HEK293T (cell line): Measurements from ENCODE around the gene AP3D1.

ENCODE experiments used
- CTCF ChIA-PET: fragments of 350-600 bp; formaldehyde crosslinking; extraction: SDS; loops from one replicate; lab custom pipeline; 2021; ENCODE audit warnings: antibody characterized with exemption, inconsistent platforms; lab: Yijun Ruan, JAX
- POLR2A ChIA-PET: fragments of 350-600 bp; formaldehyde crosslinking; extraction: SDS; loops from one replicate; lab custom pipeline; 2020; ENCODE audit warnings: antibody characterized with exemption, inconsistent platforms; lab: Yijun Ruan, JAX
- DNase-seq: peaks from one replicate; pipeline ENCODE4 v3.0.0; 2012; ENCODE audit warnings: mixed read lengths; ENCODE audit errors: extremely low spot score
- ARNT ChIP-seq: fragments of 450-650 bp; IDR thresholded peaks from 2 replicates; pipeline ENCODE4 v1.6.1; 2017; ENCODE audit warnings: mild to moderate bottlenecking
- FOXA1 ChIP-seq: fragments of 450-650 bp; IDR thresholded peaks from 2 replicates; pipeline ENCODE4 v1.6.1; 2016; ENCODE audit warnings: mild to moderate bottlenecking
- FOXK2 ChIP-seq: fragments of 450-650 bp; IDR thresholded peaks from 2 replicates; pipeline ENCODE4 v1.6.1; 2016; ENCODE audit warnings: mild to moderate bottlenecking
- FOXM1 ChIP-seq: fragments of 450-650 bp; IDR thresholded peaks from 2 replicates; pipeline ENCODE4 v1.6.1; 2017; ENCODE audit warnings: mild to moderate bottlenecking, borderline replicate concordance
- LEF1 ChIP-seq: fragments of 450-650 bp; IDR thresholded peaks from 2 replicates; pipeline ENCODE4 v1.6.1; 2017; ENCODE audit warnings: mild to moderate bottlenecking, borderline replicate concordance
- ZNF384 ChIP-seq: fragments of 450-650 bp; IDR thresholded peaks from 2 replicates; pipeline ENCODE4 v1.6.1; 2016

AP3D1 gene

GRCh38 chr19:2051773-2052704 lies 99.3 kb downstream of the AP3D1 start:
- DNase-seq, result no peak
- TF ChIP-seq FOXA1 (no peak), ZNF384 (no peak)
- ChIA-PET POLR2A (interaction anchor here (0.9 to 3.8 kb wide), 9 partner anchors 9 to 100 kb away, joined by 3 to 33 read pairs (median 5); partner anchors contain the start of gene AP3D1), CTCF (interaction anchor here (1.0 kb wide), 1 partner anchor 18 kb away, joined by 3 read pairs; no protein-coding TSS in a partner anchor)

- CTCF ChIA-PET, result interaction anchor here (1.0 kb wide), 1 partner anchor 19 kb away, joined by 3 read pairs; no protein-coding TSS in a partner anchor
- POLR2A ChIA-PET, result interaction anchor here (0.9 to 3.8 kb wide), 9 partner anchors 8 to 101 kb away, joined by 3 to 33 read pairs (median 5); partner anchors contain the start of gene AP3D1
- DNase-seq, result peak; percentile 99
- TF ChIP-seq ARNT (peak; percentile 77), LEF1 (peak; percentile 55; the same call in 1 of the 2 replicates), FOXM1 (peak; percentile 55; the same call in 1 of the 2 replicates), FOXK2 (no peak)
Observed at GRCh38 chr19:2050991-2051772, 100.2 kb downstream of the AP3D1 start, which contains the start of gene MKNK2. Gene MKNK2, minus strand, starts transcription at chr19:2051244. Its CDS starts 393 bp downstream, at chr19:2050851.
